ENCODE results near the gene ZNF746. TPM values are rescaled to one million over a fixed set of nuclear protein-coding genes. Genes with fewer than 3 reads are reported as not detected.

ZNF746 gene
- total and polyA plus RNA-seq, 2 donors (not counting 3 experiments of a cell fraction or from before 2014, with no cell fraction given) = 10.5 to 20.8 TPM

DNA sequence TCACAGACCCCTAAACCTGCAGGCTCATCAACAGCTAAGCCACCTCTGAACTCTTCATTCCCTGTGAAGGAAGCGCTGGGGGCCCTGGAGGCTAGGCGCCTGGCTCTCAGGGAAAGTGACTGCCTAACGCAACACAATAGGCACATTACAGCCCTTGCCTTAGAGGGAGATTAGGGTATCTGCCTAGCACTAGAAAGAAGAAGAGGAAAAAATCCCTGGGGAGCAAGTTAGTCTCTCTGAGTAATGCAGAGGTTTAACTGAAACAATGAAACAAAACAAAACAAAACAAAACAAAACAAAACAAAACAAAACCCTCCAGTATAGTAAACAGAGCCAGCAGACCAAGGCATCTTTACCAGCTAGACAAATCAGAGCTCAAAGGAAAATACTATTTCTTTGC, 39.4 kb downstream of the ZNF746 start:
- no peaks in the 10 kb centered on the region for H3K9me3 ChIP-seq (replicated peaks; ENCODE audit: control insufficient read depth, insufficient read depth, low read length)
- H3K9me1 ChIP-seq (replicated peaks; ENCODE audit: control insufficient read depth, extremely low read depth, insufficient read depth, low read length) = no peaks in the 10 kb centered on the region
- ChIA-PET POLR2A (no interaction called here), CTCF (interaction anchor here (0.9 to 1.2 kb wide), 3 partner anchors 26 to 35 kb away, joined by 3 read pairs; no protein-coding TSS in a partner anchor)
- no peak overlapping the region for H3K4me3 ChIP-seq (replicated peaks in 1 of 3; ENCODE audit: insufficient read depth in 1 of 3, low read depth in 1 of 3, low read length in 3 of 3)
- H3K4me1 ChIP-seq (ENCODE audit: control insufficient read depth, extremely low read depth, insufficient read depth, low read length) = peaks cover 9% of the 10 kb centered on the region
- DNase-seq (ENCODE audit: low read depth, low spot score) = no peak
- no peak overlapping the region for H3K4me2 ChIP-seq (ENCODE audit: insufficient read depth, low read length)
- H3K79me2 ChIP-seq (ENCODE audit: control insufficient read depth, insufficient read depth, low read length) = peaks cover 14% of the 10 kb centered on the region
- H2AFZ ChIP-seq (ENCODE audit: low read depth, low read length) = no peak overlapping the region
- H3K27ac ChIP-seq (ENCODE audit: insufficient read depth, low read depth, low read length) = no peak overlapping the region
- H3K27me3 ChIP-seq (ENCODE audit: control insufficient read depth in 2 of 2, insufficient read depth in 2 of 2, low read length in 2 of 2) = no peaks in the 10 kb centered on the region
- no TSS peak for BruUV-seq (replicated peaks)
- dilution Hi-C loops (cut with MboI; ENCODE audit: extremely low pct_ligation_motif_present, low sequenced_read_pairs) = no loop called here
- no peak overlapping the region for H3K9ac ChIP-seq (replicated peaks; ENCODE audit: extremely low read depth, insufficient read depth, low read length)
- intact Hi-C loops (cut with micrococcal nuclease) = no loop called here
- H3K36me3 ChIP-seq (ENCODE audit: control insufficient read depth in 2 of 2, extremely low read depth in 1 of 2, insufficient read depth in 2 of 2, low read length in 2 of 2) = peaks cover 7 to 13% of the 10 kb centered on the region in 2 experiments
- no peak for TF ChIP-seq POLR2AphosphoS5 (IDR thresholded peaks at IDR 0.05; ENCODE audit: insufficient read depth, low read depth, low read length)
- no peak for TF ChIP-seq POLR2A (IDR thresholded peaks at IDR 0.05; ENCODE audit: low read depth, low read length)
- no peak for TF ChIP-seq EZH2 (IDR thresholded peaks at IDR 0.05; ENCODE audit: borderline replicate concordance, low read depth, low read length, severe bottlenecking)
- TF ChIP-seq FOS (IDR thresholded peaks at IDR 0.05; ENCODE audit: borderline replicate concordance, insufficient read depth, low read length) = no peak
- no peak for TF ChIP-seq GATA2 (IDR thresholded peaks at IDR 0.05; ENCODE audit: insufficient read depth, insufficient read length, low read depth, low read length)
- TF ChIP-seq MYC (IDR thresholded peaks at IDR 0.05; ENCODE audit: low read depth, low read length) = no peak
- TF ChIP-seq JUN (IDR thresholded peaks at IDR 0.05; ENCODE audit: borderline replicate concordance, insufficient read depth, insufficient read length, low read depth) = no peak
- TF ChIP-seq, protein P1, sequence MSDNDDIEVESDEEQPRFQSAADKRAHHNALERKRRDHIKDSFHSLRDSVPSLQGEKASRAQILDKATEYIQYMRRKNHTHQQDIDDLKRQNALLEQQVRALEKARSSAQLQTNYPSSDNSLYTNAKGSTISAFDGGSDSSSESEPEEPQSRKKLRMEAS (IDR thresholded peaks at IDR 0.05; ENCODE audit: insufficient read depth, insufficient read length) = no peak
- TF ChIP-seq, protein P2, sequence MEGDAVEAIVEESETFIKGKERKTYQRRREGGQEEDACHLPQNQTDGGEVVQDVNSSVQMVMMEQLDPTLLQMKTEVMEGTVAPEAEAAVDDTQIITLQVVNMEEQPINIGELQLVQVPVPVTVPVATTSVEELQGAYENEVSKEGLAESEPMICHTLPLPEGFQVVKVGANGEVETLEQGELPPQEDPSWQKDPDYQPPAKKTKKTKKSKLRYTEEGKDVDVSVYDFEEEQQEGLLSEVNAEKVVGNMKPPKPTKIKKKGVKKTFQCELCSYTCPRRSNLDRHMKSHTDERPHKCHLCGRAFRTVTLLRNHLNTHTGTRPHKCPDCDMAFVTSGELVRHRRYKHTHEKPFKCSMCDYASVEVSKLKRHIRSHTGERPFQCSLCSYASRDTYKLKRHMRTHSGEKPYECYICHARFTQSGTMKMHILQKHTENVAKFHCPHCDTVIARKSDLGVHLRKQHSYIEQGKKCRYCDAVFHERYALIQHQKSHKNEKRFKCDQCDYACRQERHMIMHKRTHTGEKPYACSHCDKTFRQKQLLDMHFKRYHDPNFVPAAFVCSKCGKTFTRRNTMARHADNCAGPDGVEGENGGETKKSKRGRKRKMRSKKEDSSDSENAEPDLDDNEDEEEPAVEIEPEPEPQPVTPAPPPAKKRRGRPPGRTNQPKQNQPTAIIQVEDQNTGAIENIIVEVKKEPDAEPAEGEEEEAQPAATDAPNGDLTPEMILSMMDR (IDR thresholded peaks at IDR 0.05; ENCODE audit: extremely low read depth in 1 of 2, insufficient read depth in 1 of 2, low read depth in 1 of 2, low read length in 2 of 2) = no peak
- H4K20me1 ChIP-seq (replicated peaks; ENCODE audit: control insufficient read depth, extremely low read depth, insufficient read depth, low read length) = no peaks in the 10 kb centered on the region
- FAIRE-seq = no peak
